ENCODE measurements around the gene ZFP69.
"Not testable (repeated sequence)": the region's sequence is repeated elsewhere in the genome, so short reads cannot be mapped to it uniquely, and the experiment has no call there.

ZFP69 gene

DNA sequence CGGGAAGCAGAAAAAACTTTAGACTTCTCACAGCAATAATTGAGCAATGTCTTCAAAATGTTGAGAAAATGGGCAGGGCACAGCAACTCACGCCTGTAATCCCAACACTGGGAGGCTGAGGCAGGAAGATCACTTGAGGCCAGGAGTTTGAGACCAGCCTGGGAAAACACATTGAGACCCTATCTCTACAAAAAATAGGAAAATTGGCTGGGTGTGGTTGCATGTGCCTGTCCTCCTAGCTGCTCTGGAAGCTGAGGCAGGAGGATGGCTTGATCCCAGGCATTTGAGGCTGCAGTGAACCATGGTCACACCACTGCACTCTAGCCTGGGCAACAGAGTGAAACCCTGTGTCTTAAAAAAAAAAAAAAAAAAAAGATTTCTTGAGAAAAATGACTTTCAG, 7.8 kb upstream of the ZFP69 start:
- Mint-ChIP-seq H3K9me3 (peaks cover 33 to 47% of the 10 kb centered on the region in 2 donors), H3K27ac (no peak overlapping the region), H3K4me1 (ENCODE audit: low read depth in 2 of 2) (no peaks in the 10 kb centered on the region), H3K36me3 (ENCODE audit: insufficient read depth) (peaks cover 2% of the 10 kb centered on the region), H3K27me3 (no peaks in the 10 kb centered on the region), H3K4me3 (no peak overlapping the region)
- ATAC-seq (replicated peaks) = no peak
- DNase-seq = no peak

DNA sequence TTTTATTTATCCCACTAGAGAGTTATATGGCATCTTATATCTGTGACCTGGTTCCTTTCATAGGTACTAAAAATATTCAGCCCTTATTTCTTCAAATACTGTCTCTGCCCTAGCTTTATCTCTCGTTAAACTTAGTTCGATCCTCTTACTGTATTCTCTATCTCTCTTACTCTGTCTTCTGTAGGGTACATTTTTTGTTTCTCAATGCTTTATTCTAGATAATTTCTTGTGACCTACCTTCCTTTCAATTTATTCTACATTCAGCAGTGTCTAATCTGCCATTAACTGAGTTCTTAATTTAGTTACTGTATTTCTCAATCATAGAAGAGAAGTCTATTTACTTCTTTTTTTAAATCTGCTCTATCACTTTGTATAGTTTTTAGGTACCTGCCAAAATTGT, 1.8 kb upstream of the ZFP69 start:
- H3K4me3 Mint-ChIP-seq = no peak overlapping the region
- ATAC-seq (replicated peaks) = no peak
- H3K36me3 Mint-ChIP-seq (ENCODE audit: insufficient read depth) = peaks cover 5% of the 10 kb centered on the region
- DNase-seq = no peak
- H3K27me3 Mint-ChIP-seq = no peaks in the 10 kb centered on the region
- peaks cover 11 to 26% of the 10 kb centered on the region in 2 donors for H3K4me1 Mint-ChIP-seq (ENCODE audit: low read depth in 2 of 2)
- no peak overlapping the region for H3K27ac Mint-ChIP-seq
- H3K9me3 Mint-ChIP-seq = peaks cover 14 to 19% of the 10 kb centered on the region in 2 donors

DNA sequence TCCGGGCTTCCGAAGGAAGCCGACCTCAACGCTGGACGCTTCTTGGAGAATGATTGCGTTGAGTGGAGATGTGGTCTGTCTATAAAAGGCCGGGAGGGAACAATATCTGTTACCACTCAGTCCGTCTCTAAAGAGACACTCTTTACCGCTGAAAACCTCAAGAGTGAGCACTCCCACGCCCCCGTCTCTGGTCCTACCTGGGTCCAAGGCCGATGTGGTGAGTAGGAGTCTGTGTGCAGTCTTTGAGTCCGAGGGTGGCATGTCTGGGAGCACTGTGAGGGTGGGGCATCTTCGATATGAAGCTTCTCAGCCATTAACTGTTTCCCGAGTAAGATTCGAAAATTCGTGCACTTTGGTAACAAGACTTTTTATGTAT, 576 bp downstream of the ZFP69 start:
- H3K4me1 Mint-ChIP-seq (ENCODE audit: low read depth in 2 of 2) = peaks cover 11 to 30% of the 10 kb centered on the region in 2 donors
- ATAC-seq (replicated peaks) = peak; percentile 27
- peaks cover 5% of the 10 kb centered on the region for H3K36me3 Mint-ChIP-seq (ENCODE audit: insufficient read depth)
- no peaks in the 10 kb centered on the region for H3K27me3 Mint-ChIP-seq
- H3K9me3 Mint-ChIP-seq = peaks cover 8 to 15% of the 10 kb centered on the region in 2 donors
- H3K4me3 Mint-ChIP-seq = peak overlapping the region; percentile 76 to 90
- peak in 1 of 3 experiments; percentile 6 for DNase-seq
- peak overlapping the region; percentile 33 to 50 for H3K27ac Mint-ChIP-seq

DNA sequence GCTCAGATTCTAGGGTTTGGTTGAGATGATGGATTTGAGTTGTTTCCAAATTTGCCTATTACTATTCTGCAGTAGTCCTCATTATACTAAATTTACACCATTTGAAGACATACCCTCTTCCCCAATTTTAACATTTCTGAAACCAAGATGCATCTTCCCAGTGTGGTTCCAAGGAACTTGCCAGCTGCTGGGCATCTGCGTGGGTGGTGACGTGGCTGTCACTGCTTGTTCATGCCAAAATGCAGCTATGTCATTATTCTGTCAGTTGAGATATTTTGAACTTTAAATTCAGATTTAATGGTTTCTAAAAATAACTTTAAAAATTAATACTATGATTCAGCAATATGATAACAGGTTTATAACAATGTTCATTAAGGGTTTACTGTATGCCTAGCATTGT, 1.2 kb downstream of the ZFP69 start:
- peaks cover 10% of the 10 kb centered on the region for H3K36me3 Mint-ChIP-seq (ENCODE audit: insufficient read depth)
- ATAC-seq (replicated peaks) = no peak

DNA sequence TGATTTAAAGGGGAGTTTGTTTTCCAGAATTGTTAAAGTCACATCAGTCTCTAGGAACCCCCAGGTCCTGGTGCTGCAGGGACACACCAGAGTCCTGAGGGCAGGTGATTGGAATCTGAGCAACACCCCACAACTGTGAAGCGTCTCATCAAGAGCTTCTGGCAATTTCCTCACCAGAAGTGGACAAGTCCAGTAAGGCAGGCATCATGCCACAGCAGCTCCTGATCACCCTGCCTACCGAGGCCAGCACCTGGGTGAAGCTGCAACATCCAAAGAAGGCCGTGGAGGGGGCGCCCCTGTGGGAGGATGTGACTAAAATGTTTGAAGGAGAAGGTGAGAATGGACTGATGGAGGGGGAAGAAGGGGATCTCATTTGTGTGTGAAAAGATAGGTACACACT, 2.1 kb downstream of the ZFP69 start:
- Mint-ChIP-seq H3K9me3 (peaks cover 0 to 7% of the 10 kb centered on the region in 2 donors), H3K4me3 (no peak overlapping the region), H3K27ac (peak overlapping the region; percentile 17 to 83), H3K27me3 (no peaks in the 10 kb centered on the region), H3K36me3 (ENCODE audit: insufficient read depth) (peaks cover 10% of the 10 kb centered on the region), H3K4me1 (ENCODE audit: low read depth in 2 of 2) (peaks cover 11 to 30% of the 10 kb centered on the region in 2 donors)
- DNase-seq = no peak
- ATAC-seq (replicated peaks) = no peak

More for the DNA sequence above, 1.2 kb downstream of the ZFP69 start:
- peaks cover 4 to 9% of the 10 kb centered on the region in 2 donors for H3K9me3 Mint-ChIP-seq
- peaks cover 11 to 30% of the 10 kb centered on the region in 2 donors for H3K4me1 Mint-ChIP-seq (ENCODE audit: low read depth in 2 of 2)
- H3K27ac Mint-ChIP-seq = peak overlapping the region in 1 of 2 donors; percentile 33
- no peak for DNase-seq
- no peaks in the 10 kb centered on the region for H3K27me3 Mint-ChIP-seq
- H3K4me3 Mint-ChIP-seq = peak overlapping the region; percentile 76 to 90

DNA sequence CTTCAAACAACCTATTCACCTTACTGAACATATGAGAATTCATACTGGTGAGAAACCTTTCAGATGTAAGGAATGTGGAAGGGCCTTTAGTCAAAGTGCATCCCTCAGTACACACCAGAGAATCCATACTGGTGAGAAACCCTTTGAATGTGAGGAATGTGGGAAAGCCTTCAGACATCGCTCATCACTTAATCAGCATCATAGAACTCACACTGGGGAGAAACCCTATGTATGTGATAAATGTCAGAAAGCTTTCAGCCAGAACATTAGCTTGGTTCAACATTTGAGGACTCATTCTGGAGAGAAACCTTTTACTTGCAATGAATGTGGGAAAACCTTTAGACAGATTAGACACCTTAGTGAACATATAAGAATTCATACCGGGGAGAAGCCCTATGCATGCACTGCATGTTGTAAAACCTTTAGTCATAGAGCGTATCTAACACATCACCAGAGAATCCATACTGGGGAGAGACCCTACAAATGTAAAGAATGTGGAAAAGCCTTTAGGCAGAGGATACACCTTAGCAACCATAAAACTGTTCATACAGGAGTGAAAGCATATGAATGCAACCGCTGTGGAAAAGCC, 18.3 kb downstream of the ZFP69 start:
- DNase-seq = no peak
- H3K27ac Mint-ChIP-seq = no peak overlapping the region
- H3K9me3 Mint-ChIP-seq = peaks cover 17 to 22% of the 10 kb centered on the region in 2 donors

DNA sequence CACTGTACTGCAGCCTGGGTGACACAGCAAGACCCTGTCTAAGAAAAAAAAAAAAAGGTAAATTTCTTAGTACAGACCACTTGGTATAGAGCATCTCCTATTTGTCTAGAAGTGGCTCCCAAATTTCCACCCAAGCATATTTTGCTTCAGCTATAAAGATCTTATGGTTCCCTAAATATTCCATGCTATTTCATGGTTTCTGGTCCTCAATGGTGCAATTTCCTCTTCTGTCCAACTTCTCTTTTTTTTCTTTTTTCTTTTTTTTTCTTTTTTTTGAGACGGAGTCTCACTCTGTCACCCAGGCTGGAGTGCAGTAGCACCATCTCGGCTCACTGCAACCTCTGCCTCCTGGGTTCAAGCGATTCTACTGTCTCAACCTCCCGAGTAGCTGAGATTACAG, 25.6 kb downstream of the ZFP69 start:
- not testable (repeated sequence) for ATAC-seq (replicated peaks); H3K36me3 Mint-ChIP-seq (ENCODE audit: insufficient read depth); H3K4me1 Mint-ChIP-seq (ENCODE audit: low read depth in 2 of 2); H3K4me3 Mint-ChIP-seq; DNase-seq; H3K27me3 Mint-ChIP-seq; H3K27ac Mint-ChIP-seq
- peaks cover 15 to 28% of the 10 kb centered on the region in 2 donors for H3K9me3 Mint-ChIP-seq

More for the DNA sequence above, 18.3 kb downstream of the ZFP69 start:
- H3K4me1 Mint-ChIP-seq (ENCODE audit: low read depth in 2 of 2) = no peaks in the 10 kb centered on the region
- H3K4me3 Mint-ChIP-seq = no peak overlapping the region
- no peak for ATAC-seq (replicated peaks)
- no peaks in the 10 kb centered on the region for H3K27me3 Mint-ChIP-seq
- H3K36me3 Mint-ChIP-seq (ENCODE audit: insufficient read depth) = peaks cover 12% of the 10 kb centered on the region

DNA sequence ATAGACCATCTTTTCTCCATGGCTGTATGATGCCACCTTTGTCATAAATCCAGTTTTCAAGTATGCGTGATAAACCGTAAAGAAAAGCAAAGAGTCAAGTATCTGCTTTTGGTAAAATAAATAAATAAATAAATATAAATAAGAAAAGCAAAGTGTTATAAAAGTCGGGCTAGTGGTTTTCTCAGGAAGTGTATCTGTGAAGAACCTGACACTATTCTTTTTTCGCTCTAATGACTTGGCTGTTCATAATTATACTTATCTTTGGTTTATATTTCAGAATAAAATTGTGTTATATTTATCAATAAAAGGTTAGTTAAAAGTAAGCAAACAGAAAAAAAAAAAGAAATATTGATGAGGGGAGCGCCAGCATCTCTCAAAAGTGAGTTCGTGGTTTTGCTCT, 30.9 kb downstream of the ZFP69 start:
- DNase-seq (no peak), ATAC-seq (replicated peaks) (no peak)
- peaks cover 5 to 9% of the 10 kb centered on the region in 2 donors for H3K9me3 Mint-ChIP-seq

DNA sequence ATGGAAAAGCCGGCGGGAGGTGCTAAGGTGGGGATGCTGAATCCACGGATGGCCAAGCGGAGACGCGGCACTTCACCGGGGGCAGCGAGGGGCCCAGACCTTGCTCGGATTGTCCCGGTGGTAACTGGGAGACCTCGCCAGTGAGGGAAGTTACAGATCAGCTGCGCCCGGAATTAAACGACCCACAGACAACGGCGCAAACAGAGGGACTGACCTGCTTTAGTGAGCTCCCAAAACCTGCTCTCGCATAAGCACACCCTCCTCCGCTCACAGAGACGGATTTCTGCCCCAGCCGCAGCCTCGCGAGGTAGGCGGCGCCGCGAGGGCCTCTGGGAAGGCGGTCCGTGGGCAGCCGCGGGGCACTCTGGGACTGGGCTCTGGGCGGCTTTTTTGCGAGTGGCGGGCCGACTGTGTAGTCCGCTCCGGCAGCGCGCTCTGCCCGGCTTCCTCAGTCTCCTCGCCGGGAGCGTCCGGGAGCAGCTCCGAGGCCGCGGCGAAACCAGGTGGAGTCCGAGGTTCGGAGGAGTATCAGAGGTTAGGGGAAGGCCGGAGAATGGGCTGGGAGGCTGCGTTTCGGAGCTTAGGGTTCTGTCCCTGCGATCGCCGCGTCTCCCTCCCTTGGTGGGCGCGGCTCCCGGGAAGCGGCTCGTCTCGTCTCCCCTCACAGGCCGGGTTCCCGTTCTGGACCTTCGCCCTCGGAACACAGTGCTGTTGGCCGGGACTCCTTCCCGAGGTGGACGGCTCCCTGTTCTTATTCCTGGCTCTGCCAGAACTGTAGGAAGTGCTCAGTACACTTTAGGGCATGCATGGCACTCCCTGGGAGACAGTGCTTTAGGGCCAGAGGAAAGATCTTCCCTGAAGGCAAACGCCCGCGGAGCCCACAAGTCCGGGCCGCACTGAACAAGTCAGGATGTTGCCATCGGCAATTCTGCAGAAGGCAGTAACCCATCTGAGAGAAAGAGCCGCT, 31.6 kb downstream of the ZFP69 start, which contains the start of gene EXO5:
TSS of gene EXO5 (plus strand) at position 393 of the 967 bp plus-strand sequence. CDS start 5,778 bp downstream, outside the sequence.
- Mint-ChIP-seq H3K27me3 (no peaks in the 10 kb centered on the region), H3K4me3 (peak within 1 kb of the TSS; percentile 90 to 91), H3K9me3 (peaks cover 5 to 9% of the 10 kb centered on the region in 2 donors), H3K36me3 (ENCODE audit: insufficient read depth) (peaks cover 9% of the 10 kb centered on the region), H3K4me1 (ENCODE audit: low read depth in 2 of 2) (peaks cover 11 to 12% of the 10 kb centered on the region in 2 donors), H3K27ac (peak within 1 kb of the TSS; percentile 83 to 90)
- ATAC-seq (replicated peaks) (peak; percentile 98), DNase-seq (peak; percentile 69 to 75 (median 73))

More for the DNA sequence above, 30.9 kb downstream of the ZFP69 start:
- H3K4me1 Mint-ChIP-seq (ENCODE audit: low read depth in 2 of 2) = peaks cover 11 to 12% of the 10 kb centered on the region in 2 donors
- no peaks in the 10 kb centered on the region for H3K27me3 Mint-ChIP-seq
- H3K27ac Mint-ChIP-seq = peak overlapping the region; percentile 83 to 90
- peaks cover 9% of the 10 kb centered on the region for H3K36me3 Mint-ChIP-seq (ENCODE audit: insufficient read depth)
- peak overlapping the region; percentile 90 to 91 for H3K4me3 Mint-ChIP-seq

DNA sequence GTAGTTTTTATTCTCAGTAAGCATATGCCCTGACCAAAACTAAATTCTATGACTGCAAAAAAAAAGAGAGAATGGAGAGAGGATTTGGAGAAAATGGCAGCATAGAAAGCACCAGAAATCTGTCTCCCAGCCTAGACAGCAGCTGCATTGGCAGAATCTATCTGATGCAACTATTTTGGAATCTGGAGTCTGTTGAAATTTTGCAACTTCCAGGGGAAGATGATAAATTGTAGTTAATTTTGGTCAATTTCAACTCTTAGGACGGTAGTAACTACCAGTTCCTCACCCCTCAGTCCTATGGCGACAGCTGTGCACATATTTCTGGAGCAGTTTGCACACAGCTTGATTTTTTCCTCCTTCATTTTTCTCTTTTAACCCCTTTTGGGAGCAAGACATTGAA, 42.4 kb downstream of the ZFP69 start:
- ATAC-seq (replicated peaks) = no peak
- H3K9me3 Mint-ChIP-seq = peaks cover 5 to 10% of the 10 kb centered on the region in 2 donors
- no peaks in the 10 kb centered on the region for H3K4me1 Mint-ChIP-seq (ENCODE audit: low read depth in 2 of 2)
- no peak overlapping the region for H3K4me3 Mint-ChIP-seq
- peaks cover 13 to 17% of the 10 kb centered on the region in 2 donors for H3K27me3 Mint-ChIP-seq
- H3K27ac Mint-ChIP-seq = no peak overlapping the region
- peaks cover 3% of the 10 kb centered on the region for H3K36me3 Mint-ChIP-seq (ENCODE audit: insufficient read depth)
- no peak for DNase-seq

DNA sequence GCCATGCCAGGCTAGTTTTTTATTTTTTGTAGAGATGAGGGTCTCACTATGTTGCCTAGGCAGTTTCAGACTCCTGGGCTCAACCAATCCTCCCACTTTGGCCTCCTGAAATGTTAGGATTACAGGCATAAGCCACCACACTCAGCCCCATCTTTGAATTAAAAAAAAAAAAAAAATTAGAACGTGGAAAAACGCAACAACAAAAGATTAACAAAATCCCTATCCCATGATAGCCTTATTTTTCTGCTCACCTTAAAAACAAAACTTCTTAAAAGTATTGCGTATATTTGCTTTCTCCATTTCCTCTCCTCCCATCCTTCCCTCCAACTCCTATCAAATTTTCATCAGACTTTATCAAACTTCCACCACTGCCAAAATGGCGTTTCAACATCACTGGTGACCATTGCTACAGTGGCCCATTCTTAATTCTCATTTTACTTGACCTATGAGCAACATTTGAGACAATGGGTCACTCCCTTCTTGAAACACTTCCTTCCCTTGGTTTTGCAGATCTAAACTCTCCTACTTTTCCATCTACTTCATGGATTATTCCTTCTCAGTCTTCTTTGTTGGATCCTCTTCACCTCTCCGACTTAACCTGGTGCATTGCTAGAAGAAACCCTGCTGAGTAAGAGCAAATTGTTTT, 53.8 kb downstream of the ZFP69 start:
- no peak for ATAC-seq (replicated peaks)
- Mint-ChIP-seq H3K4me3 (peak overlapping the region; percentile 95 to 99), H3K27me3 (peaks cover 9 to 15% of the 10 kb centered on the region in 2 donors), H3K27ac (peak overlapping the region; percentile 89 to 96), H3K9me3 (peaks cover 2 to 8% of the 10 kb centered on the region in 2 donors), H3K4me1 (ENCODE audit: low read depth in 2 of 2) (peaks cover 14 to 27% of the 10 kb centered on the region in 2 donors), H3K36me3 (ENCODE audit: insufficient read depth) (peaks cover 4% of the 10 kb centered on the region)
- DNase-seq = no peak

DNA sequence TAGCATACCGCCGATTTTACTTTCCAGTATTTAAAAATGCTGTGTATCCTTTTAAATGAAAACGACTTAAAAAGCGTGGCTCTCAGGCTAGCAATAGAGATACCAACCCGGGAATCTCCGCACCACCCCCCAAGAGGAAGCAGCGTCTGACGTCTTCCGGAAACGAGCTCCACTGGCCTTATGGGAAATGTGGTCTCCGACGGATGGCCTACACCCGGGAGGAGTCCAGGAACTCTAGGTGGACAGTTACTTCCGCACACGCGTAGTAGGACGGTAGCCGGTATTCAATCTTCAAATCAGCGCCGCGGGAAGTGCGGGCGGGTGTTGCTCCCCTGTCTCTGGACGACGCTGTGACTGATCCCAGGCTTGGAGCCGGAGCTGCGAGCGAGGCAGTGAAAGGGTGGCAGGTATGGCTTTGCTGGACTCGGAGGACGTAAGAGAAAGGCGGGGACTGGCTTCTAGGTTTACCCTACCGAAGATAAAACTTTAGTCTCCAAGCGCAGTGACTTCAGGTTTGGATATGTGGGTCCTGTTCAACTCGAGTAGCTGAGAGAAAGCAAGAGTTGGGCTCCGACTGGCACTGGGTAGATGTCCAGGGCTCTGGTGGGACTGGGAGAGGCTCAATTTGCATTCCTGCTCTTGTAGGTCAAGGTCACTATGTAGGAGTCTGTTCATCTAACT, 54.4 kb downstream of the ZFP69 start, which contains the start of gene ZNF684:
TSS of gene ZNF684 (plus strand) at position 257 of the 681 bp plus-strand sequence. CDS start 1,530 bp downstream, outside the sequence.
- H3K27ac Mint-ChIP-seq = peak within 1 kb of the TSS; percentile 89 to 96
- peaks cover 2 to 8% of the 10 kb centered on the region in 2 donors for H3K9me3 Mint-ChIP-seq
- peak within 1 kb of the TSS; percentile 95 to 99 for H3K4me3 Mint-ChIP-seq
- DNase-seq (peak; percentile 71 to 74 (median 74)), ATAC-seq (replicated peaks) (peak; percentile 97)
- peaks cover 14 to 27% of the 10 kb centered on the region in 2 donors for H3K4me1 Mint-ChIP-seq (ENCODE audit: low read depth in 2 of 2)
- peaks cover 4% of the 10 kb centered on the region for H3K36me3 Mint-ChIP-seq (ENCODE audit: insufficient read depth)
- H3K27me3 Mint-ChIP-seq = peaks cover 8 to 9% of the 10 kb centered on the region in 2 donors

Data from effector memory CD8-positive, alpha-beta T cell (primary cell).